Ovary (tissue), 9 donors: ENCODE data around the gene SDCCAG8. TPM values are rescaled to one million over a fixed set of nuclear protein-coding genes. Genes with fewer than 3 reads are reported as not detected.
A peak's percentile ranks its signal among the peaks of the same experiment; 100 is the strongest.

Source experiments
- DNase-seq, 5 donors: peaks; one replicate each; pipeline ENCODE4 v3.0.0-alpha.2; 2019 to 2020
- H3K27ac ChIP-seq, 2 donors: fragments of 200-600 bp; one replicate each; pipeline versions ENCODE4 v1.5.1 to v1.8.0; 2019 to 2022
- H3K27me3 ChIP-seq: fragments of 200-600 bp; one replicate; pipeline ENCODE4 v1.8.0; 2022
- H3K36me3 ChIP-seq: fragments of 200-600 bp; sonication (generic); one replicate; pipeline ENCODE4 v1.5.1; 2019
- H3K4me1 ChIP-seq: one replicate; pipeline ENCODE4 v1.8.1; 2013; ENCODE audit warnings: mild to moderate bottlenecking, moderate library complexity; ENCODE audit not compliant: insufficient read depth
- H3K4me3 ChIP-seq: fragments of 200-600 bp; sonication (generic); one replicate; pipeline ENCODE4 v1.5.1; 2017
- H3K9me3 ChIP-seq, 2 donors: fragments of 200-600 bp in 1 of 2; sonication (generic) in 1 of 2; one replicate each; pipeline versions ENCODE4 v1.5.1 to v1.8.1; 2013 to 2019; ENCODE audit warnings: mild to moderate bottlenecking in 1 of 2, moderate library complexity in 1 of 2
- CTCF ChIP-seq, 3 donors: fragments of 450-650 bp in 2 of 3; fragments of 200-600 bp in 1 of 3; IDR thresholded peaks; one replicate each; pipeline versions ENCODE4 v1.5.1 to v1.8.0; 2016 to 2022; ENCODE audit warnings: antibody characterized with exemption in 3 of 3, mild to moderate bottlenecking in 1 of 3
- EP300 ChIP-seq: sonication (generic); formaldehyde crosslinking; IDR thresholded peaks from one replicate; pipeline ENCODE4 v1.6.1; 2017; ENCODE audit warnings: antibody characterized with exemption
- POLR2A ChIP-seq: fragments of 450-650 bp; IDR thresholded peaks from one replicate; pipeline ENCODE4 v1.6.1; 2017; ENCODE audit warnings: antibody characterized with exemption, mild to moderate bottlenecking, moderate library complexity
- WGBS, 3 donors: extraction: QIAGEN DNeasy Blood & Tissue Kit in 1 of 3; methylation state at CpG; one replicate each; pipeline versions ENCODE4 v1.1.5 to v1.1.7; 2013 to 2017; 5-methylcytosine and 5-hydroxymethylcytosine counted together
- intact Hi-C, 4 donors: fragments of 100-400 bp; cut with DNase I; formaldehyde crosslinking; loops; one replicate each; pipeline versions ENCODE4 v1.11.0 to v1.15.1; 2022 to 2023
- polyA plus RNA-seq, 2 donors: library from polyadenylated mRNA; stranded (reverse); fragments of 200-250 nt in 1 of 2; fragments of 350-450 nt in 1 of 2; fragmentation: Illumina TruSeq in 1 of 2; extraction: RNeasy Lipid Tissue Mini Kit (QIAGEN cat#74804) in 1 of 2; gene quantifications; one replicate each; pipeline ENCODE4 v1.2.3, GENCODE V29; 2013 to 2014
- total RNA-seq, 7 donors: library from RNA; depleted of rRNA in 2 of 7; stranded (reverse); fragments of >200 nt in 2 of 7; fragmentation: NEBNext Ultra II Directional in 3 of 7; extraction: Animal tissue kit (Norgen Biotek cat#: 25700) in 3 of 7; gene quantifications; one replicate each; pipeline versions ENCODE4 v1.1.0 to v1.2.4, GENCODE V29; 2016 to 2023
- donor health status: DM: no; HTN: no; CAD: no; lungs with moderate emphysema.
- donor health status: DM: no; HTN: no; CAD: no.
- donor health status: Bipolar disorder and iron deficiency.
- donor health status: DM: yes; HTN: yes; CAD: no.
- donor health status: DM: no; HTN: no; CAD: no.
- donor health status: DM: yes; HTN: yes; CAD: no.

The SDCCAG8 gene
- total and polyA plus RNA-seq, 9 donors, result 19.8 to 45.9 (median 30.6) TPM

DNA sequence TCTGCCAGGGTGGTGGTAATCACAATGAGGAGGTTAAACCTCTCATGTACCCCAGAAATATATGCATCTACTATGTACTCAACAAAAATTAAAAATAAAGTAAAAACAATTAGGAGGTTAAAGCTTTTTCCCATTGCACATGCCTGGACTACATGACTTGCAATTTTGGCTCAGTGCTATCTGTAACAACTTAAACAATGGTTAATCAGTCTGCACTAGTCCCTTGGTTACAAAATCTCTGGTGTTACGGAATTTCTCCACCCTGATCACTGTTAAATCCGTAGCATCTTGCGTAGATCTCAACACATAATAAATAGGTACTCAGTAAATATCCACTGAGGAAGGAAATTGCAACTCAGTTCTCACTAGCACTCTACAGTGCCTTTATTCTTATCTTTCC lies 66.5 kb downstream of the SDCCAG8 start:
- H3K27ac ChIP-seq, result no peak overlapping the region
- H3K36me3 ChIP-seq, result no peaks in the 10 kb centered on the region
- no peaks in the 10 kb centered on the region for H3K4me1 ChIP-seq
- DNase-seq, result no peak
- 90 to 95% (median 93%) methylated on average over 3 of the region's 3 CpGs for WGBS, 3 donors
- no peaks in the 10 kb centered on the region for H3K27me3 ChIP-seq
- TF ChIP-seq EP300 (no peak), POLR2A (no peak), CTCF (IDR thresholded peaks at IDR 0.05) (no peak)
- H3K9me3 ChIP-seq, result no peaks in the 10 kb centered on the region
- no peak overlapping the region for H3K4me3 ChIP-seq
- intact Hi-C loops, result loop anchor here in 2 of 4 donors (10.0 kb wide), 2 partner anchors 858 to 868 kb away; no protein-coding TSS in a partner anchor

- H3K4me1 ChIP-seq, result no peaks in the 10 kb centered on the region
- no peak for DNase-seq
- TF ChIP-seq EP300 (no peak), CTCF (IDR thresholded peaks at IDR 0.05) (no peak), POLR2A (no peak)
- WGBS, 3 donors, result 73 to 80% (median 77%) methylated on average over 4 of the region's 4 CpGs
- H3K36me3 ChIP-seq, result no peaks in the 10 kb centered on the region
- no peak overlapping the region for H3K4me3 ChIP-seq
- no peaks in the 10 kb centered on the region for H3K27me3 ChIP-seq
- intact Hi-C loops, result loop anchor here in 2 of 4 donors (10.0 kb wide), 2 partner anchors 859 to 869 kb away; no protein-coding TSS in a partner anchor
- no peak overlapping the region for H3K27ac ChIP-seq
- H3K9me3 ChIP-seq, result no peaks in the 10 kb centered on the region
Observed at GRCh38 chr1:243323491-243323890, 67.7 kb downstream of the SDCCAG8 start.

DNA sequence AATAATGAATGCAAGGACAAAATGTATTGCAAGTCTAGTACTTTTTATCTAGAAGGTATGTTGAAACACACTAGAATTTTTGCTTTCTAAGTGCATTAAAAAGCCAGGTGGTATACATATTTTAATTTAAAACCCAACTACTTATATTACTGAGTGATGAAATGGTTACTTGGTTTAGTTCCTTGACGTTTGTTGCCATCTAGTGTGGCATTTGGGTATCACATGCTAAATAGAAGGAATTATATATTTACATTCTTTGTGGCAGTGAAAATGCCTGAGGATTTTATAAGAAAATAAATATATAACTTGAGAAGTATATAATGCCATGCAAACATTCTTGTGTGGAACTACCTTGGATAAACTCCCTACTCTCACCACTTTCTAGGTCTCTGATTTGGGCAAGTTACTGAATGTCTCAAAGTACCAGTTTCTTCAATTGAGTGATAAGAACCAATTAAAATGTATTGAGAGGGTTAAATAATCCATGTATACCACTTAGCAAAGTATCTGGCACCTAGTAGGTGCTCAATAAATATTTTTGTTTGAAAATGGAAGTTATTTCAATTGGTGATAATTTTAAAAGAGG lies 69.6 kb downstream of the SDCCAG8 start:
- WGBS, 3 donors, result 0% methylated on average over 1 of the region's 1 CpG

DNA sequence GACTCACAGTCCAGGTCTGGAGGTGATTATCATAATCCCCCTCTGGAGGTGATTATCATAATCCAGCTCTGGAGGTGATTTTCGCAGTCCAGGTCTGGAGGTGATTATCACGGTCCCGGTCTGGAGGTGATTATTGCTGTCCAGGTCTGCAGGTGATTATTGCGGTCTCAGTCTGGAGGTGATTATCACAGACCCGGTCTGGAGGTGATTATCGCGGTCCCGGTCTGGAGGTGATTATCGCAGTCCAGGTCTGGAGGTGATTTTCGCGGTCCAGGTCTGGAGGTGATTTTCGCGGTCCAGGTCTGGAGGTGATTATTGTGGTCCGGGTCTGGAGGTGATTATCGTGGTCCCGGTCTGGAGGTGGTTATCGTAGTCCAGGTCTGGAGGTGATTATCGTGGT lies 76.6 kb downstream of the SDCCAG8 start:
- DNase-seq, result no peak
- Histone ChIP-seq H3K27ac (no peak overlapping the region), H3K4me1 (no peaks in the 10 kb centered on the region), H3K27me3 (no peaks in the 10 kb centered on the region), H3K9me3 (no peaks in the 10 kb centered on the region), H3K4me3 (no peak overlapping the region), H3K36me3 (no peaks in the 10 kb centered on the region)
- intact Hi-C loops, result no loop called here
- no peak for TF ChIP-seq POLR2A
- TF ChIP-seq CTCF (IDR thresholded peaks at IDR 0.05), result no peak
- no peak for TF ChIP-seq EP300
- 93 to 96% (median 96%) methylated on average over 18 of the region's 18 CpGs for WGBS, 3 donors

More for the DNA sequence above, 69.6 kb downstream of the SDCCAG8 start:
- Histone ChIP-seq H3K27me3 (no peaks in the 10 kb centered on the region), H3K27ac (no peak overlapping the region), H3K4me3 (no peak overlapping the region), H3K36me3 (no peaks in the 10 kb centered on the region), H3K4me1 (no peaks in the 10 kb centered on the region), H3K9me3 (no peaks in the 10 kb centered on the region)
- intact Hi-C loops, result loop anchor here in 3 of 4 donors (5.0 to 10.0 kb wide), 3 partner anchors 861 to 871 kb away; no protein-coding TSS in a partner anchor
- no peak for DNase-seq
- TF ChIP-seq EP300 (no peak), POLR2A (no peak), CTCF (IDR thresholded peaks at IDR 0.05) (peak; percentile 62 to 80 (median 64))
